Measurements from ENCODE around the gene MIER2.

DNA sequence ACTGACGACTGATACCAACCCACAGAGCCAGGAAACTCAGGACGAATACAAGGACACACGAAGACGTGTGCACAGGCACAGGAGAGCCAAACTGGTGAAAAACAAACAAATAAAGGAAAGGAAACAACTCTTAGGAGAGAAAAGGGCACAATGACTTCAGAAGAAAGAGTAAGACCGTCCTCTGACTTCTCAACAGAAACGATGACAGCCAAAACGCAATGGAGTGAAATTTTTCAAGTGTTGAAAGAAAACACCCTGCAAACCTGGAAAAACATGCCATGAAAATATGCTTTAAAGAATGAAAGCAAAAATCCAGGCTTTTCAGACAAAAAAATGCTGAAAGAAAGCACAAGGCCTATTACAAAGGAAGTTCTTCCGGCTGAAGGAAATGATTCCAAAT, 28.8 kb downstream of the MIER2 start:
- TF ChIP-seq, protein P1, sequence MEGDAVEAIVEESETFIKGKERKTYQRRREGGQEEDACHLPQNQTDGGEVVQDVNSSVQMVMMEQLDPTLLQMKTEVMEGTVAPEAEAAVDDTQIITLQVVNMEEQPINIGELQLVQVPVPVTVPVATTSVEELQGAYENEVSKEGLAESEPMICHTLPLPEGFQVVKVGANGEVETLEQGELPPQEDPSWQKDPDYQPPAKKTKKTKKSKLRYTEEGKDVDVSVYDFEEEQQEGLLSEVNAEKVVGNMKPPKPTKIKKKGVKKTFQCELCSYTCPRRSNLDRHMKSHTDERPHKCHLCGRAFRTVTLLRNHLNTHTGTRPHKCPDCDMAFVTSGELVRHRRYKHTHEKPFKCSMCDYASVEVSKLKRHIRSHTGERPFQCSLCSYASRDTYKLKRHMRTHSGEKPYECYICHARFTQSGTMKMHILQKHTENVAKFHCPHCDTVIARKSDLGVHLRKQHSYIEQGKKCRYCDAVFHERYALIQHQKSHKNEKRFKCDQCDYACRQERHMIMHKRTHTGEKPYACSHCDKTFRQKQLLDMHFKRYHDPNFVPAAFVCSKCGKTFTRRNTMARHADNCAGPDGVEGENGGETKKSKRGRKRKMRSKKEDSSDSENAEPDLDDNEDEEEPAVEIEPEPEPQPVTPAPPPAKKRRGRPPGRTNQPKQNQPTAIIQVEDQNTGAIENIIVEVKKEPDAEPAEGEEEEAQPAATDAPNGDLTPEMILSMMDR (IDR thresholded peaks at IDR 0.05; ENCODE audit: borderline replicate concordance, extremely low read depth, low read length, poor library complexity, severe bottlenecking), result no peak
- no peak for TF ChIP-seq EZH2 (IDR thresholded peaks at IDR 0.05; ENCODE audit: borderline replicate concordance, low read depth, low read length, severe bottlenecking)
